GM23338 (cell line): ENCODE measurements around the gene SDR42E2. TPM values are rescaled to one million over a fixed set of nuclear protein-coding genes. Genes with fewer than 3 reads are reported as not detected.

Source experiments
- ATAC-seq: fragments of 200-7000 bp; cut with Tn5 transposase; 3 replicates; pipeline ENCODE4 v1.9.1; 2020
- DNase-seq: peaks from one replicate; pipeline ENCODE4 v3.0.0-alpha.2; 2015; ENCODE audit warnings: low spot score
- H2AFZ ChIP-seq: fragments of 200-600 bp; sonication (generic); 2 replicates; pipeline ENCODE4 v1.8.0; 2016; ENCODE audit warnings: antibody characterized with exemption, mild to moderate bottlenecking, moderate library complexity
- H3F3A ChIP-seq: fragments of 200-600 bp; sonication (generic); replicated peaks from 2 replicates; pipeline ENCODE4 v1.8.0; 2017; ENCODE audit warnings: antibody characterized with exemption, mixed run types, low read depth
- H3K27ac ChIP-seq: fragments of 200-600 bp; sonication (generic); 2 replicates; pipeline ENCODE4 v1.6.1; 2016; ENCODE audit warnings: low read depth
- H3K27me3 ChIP-seq: fragments of 200-600 bp; sonication (generic); 2 replicates; pipeline ENCODE4 v1.8.0; 2016; ENCODE audit warnings: mild to moderate bottlenecking, mixed run types, moderate library complexity; ENCODE audit not compliant: insufficient read depth
- H3K36me3 ChIP-seq: fragments of 200-600 bp; sonication (generic); 2 replicates; pipeline ENCODE4 v1.8.0; 2016; ENCODE audit warnings: mild to moderate bottlenecking; ENCODE audit not compliant: insufficient read depth
- H3K4me1 ChIP-seq: fragments of 200-600 bp; sonication (generic); 2 replicates; pipeline ENCODE4 v1.8.0; 2016; ENCODE audit warnings: mild to moderate bottlenecking, moderate library complexity; ENCODE audit not compliant: insufficient read depth
- H3K4me2 ChIP-seq: fragments of 200-600 bp; sonication (generic); 2 replicates; pipeline ENCODE4 v1.7.1; 2017; ENCODE audit warnings: mixed run types
- H3K4me3 ChIP-seq: fragments of 200-600 bp; sonication (generic); 2 replicates; pipeline ENCODE4 v1.6.1; 2016; ENCODE audit warnings: mixed run types
- H3K79me2 ChIP-seq: fragments of 200-600 bp; sonication (generic); replicated peaks from 2 replicates; pipeline ENCODE4 v1.8.0; 2017; ENCODE audit warnings: mild to moderate bottlenecking; ENCODE audit not compliant: insufficient read depth
- H3K9me2 ChIP-seq: fragments of 200-600 bp; sonication (generic); 2 replicates; pipeline ENCODE4 v1.8.0; 2017; ENCODE audit not compliant: insufficient read depth
- H4K20me1 ChIP-seq: fragments of 200-600 bp; sonication (generic); replicated peaks from 2 replicates; pipeline ENCODE4 v1.8.0; 2017; ENCODE audit warnings: mild to moderate bottlenecking; ENCODE audit not compliant: insufficient read depth
- H3K27ac Mint-ChIP-seq: 2 replicates; pipeline ENCODE4 v1.8.0; 2020; ENCODE audit warnings: inconsistent platforms, mild to moderate bottlenecking, moderate library complexity, mixed read lengths
- H3K27me3 Mint-ChIP-seq: 3 replicates; pipeline ENCODE4 v1.8.0; 2022; ENCODE audit warnings: low read depth, mild to moderate bottlenecking, moderate library complexity, mixed read lengths, inconsistent platforms; ENCODE audit not compliant: insufficient read depth, poor library complexity
- H3K36me3 Mint-ChIP-seq: 3 replicates; pipeline ENCODE4 v1.8.0; 2021; ENCODE audit warnings: low read depth, mild to moderate bottlenecking, inconsistent platforms, moderate library complexity, mixed read lengths
- H3K4me1 Mint-ChIP-seq: 3 replicates; pipeline ENCODE4 v1.8.0; 2020; ENCODE audit warnings: mild to moderate bottlenecking, inconsistent platforms, mixed read lengths
- H3K4me3 Mint-ChIP-seq: 3 replicates; pipeline ENCODE4 v1.8.0; 2021; ENCODE audit warnings: moderate library complexity, mild to moderate bottlenecking, inconsistent platforms, mixed read lengths
- H3K9me3 Mint-ChIP-seq: 3 replicates; pipeline ENCODE4 v1.8.0; 2020; ENCODE audit warnings: moderate library complexity, mild to moderate bottlenecking, inconsistent platforms, mixed read lengths
- CREB1 ChIP-seq: fragments of 250-450 bp; sonication (Bioruptor Pico); IDR thresholded peaks from 2 replicates; pipeline ENCODE4 v1.5.0; 2020; ENCODE audit warnings: low read depth, mild to moderate bottlenecking, moderate library complexity
- CTCF ChIP-seq, 2 experiments: fragments of 200-600 bp in 1 of 2; sonication (generic) in 1 of 2; conservative IDR thresholded peaks; 2 replicates each; pipeline versions ENCODE4 v1.5.1 to v1.6.1; 2016 to 2017; ENCODE audit warnings: antibody characterized with exemption in 2 of 2, low read depth in 2 of 2, mild to moderate bottlenecking in 2 of 2, moderate library complexity in 1 of 2
- ETS1 ChIP-seq: IDR thresholded peaks from 2 replicates; pipeline ENCODE4 v1.6.1; 2016; ENCODE audit warnings: antibody characterized with exemption
- EZH2 ChIP-seq: fragments of 200-600 bp; sonication (generic); IDR thresholded peaks from one replicate; pipeline ENCODE4 v1.8.0; 2017; ENCODE audit warnings: antibody characterized with exemption, mild to moderate bottlenecking, low read depth; ENCODE audit not compliant: unreplicated experiment
- EZH2phosphoT487 ChIP-seq: fragments of 200-600 bp; sonication (generic); IDR thresholded peaks from one replicate; pipeline ENCODE4 v1.8.1; 2018; ENCODE audit warnings: antibody characterized with exemption; ENCODE audit not compliant: unreplicated experiment
- JUNB ChIP-seq: IDR thresholded peaks from one replicate; pipeline ENCODE4 v1.6.1; 2016; ENCODE audit warnings: antibody characterized with exemption; ENCODE audit not compliant: unreplicated experiment
- NANOG ChIP-seq: IDR thresholded peaks from 2 replicates; pipeline ENCODE4 v1.6.1; 2016; ENCODE audit warnings: antibody characterized with exemption, borderline replicate concordance
- POLR2AphosphoS5 ChIP-seq: IDR thresholded peaks from 2 replicates; pipeline ENCODE4 v1.6.1; 2016; ENCODE audit warnings: antibody characterized with exemption, low read depth
- STAT1 ChIP-seq: IDR thresholded peaks from one replicate; pipeline ENCODE4 v1.6.1; 2016; ENCODE audit warnings: antibody characterized with exemption; ENCODE audit not compliant: unreplicated experiment
- ZNF114 ChIP-seq: fragments of 250-450 bp; sonication (Bioruptor Pico); IDR thresholded peaks from 2 replicates; pipeline ENCODE4 v1.5.0; 2020; ENCODE audit warnings: mild to moderate bottlenecking, moderate library complexity
- ZNF331 ChIP-seq: fragments of 250-450 bp; sonication (Bioruptor Pico); IDR thresholded peaks from 2 replicates; pipeline ENCODE4 v1.5.0; 2020; ENCODE audit warnings: low read depth, mild to moderate bottlenecking, moderate library complexity
- ZNF462 ChIP-seq: fragments of 250-450 bp; sonication (Bioruptor Pico); IDR thresholded peaks from 2 replicates; pipeline ENCODE4 v1.5.0; 2020; ENCODE audit warnings: mild to moderate bottlenecking, moderate library complexity
- polyA plus RNA-seq: library from polyadenylated mRNA; unstranded; fragments of >200 nt; fragmentation: Nextera tagmentation; extraction: Ambion mirVana; gene quantifications from 2 replicates; pipeline ENCODE4 v1.2.1, GENCODE V29; 2016
- total RNA-seq: library from RNA; depleted of rRNA; stranded (reverse); fragments of >200 nt; shearing (Covaris generic); gene quantifications from 2 replicates; pipeline ENCODE4 v1.2.3, GENCODE V29; 2014
- TF ChIP-seq, protein P1 (sequence below): IDR thresholded peaks from one replicate; pipeline ENCODE4 v1.6.1; 2018; ENCODE audit warnings: antibody characterized with exemption; ENCODE audit not compliant: unreplicated experiment

SDR42E2 gene
- total and polyA plus RNA-seq, 2 experiments from 2014 or later, result 0.15 TPM; not detected in 1

DNA sequence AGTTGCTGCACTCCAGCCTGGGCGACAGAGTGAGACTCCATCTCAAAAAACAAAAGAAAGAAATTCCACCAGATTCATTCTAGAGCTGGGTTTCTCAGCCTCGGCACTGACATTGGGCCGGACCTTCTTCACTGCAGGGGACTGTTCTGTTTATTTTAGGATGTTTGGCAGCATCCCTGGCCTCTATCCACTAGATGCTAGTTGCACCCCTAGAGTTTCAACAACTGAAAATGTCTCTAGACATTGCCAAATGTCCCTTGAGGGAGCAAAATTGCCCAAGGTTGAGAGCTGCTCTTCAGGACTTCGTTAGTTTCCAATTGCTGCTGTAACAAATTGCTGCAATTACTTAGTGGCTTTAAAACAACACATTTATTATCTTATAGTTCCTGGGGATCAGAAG is 50.9 kb downstream of the SDR42E2 start:
- Mint-ChIP-seq H3K36me3 (peaks cover 47% of the 10 kb centered on the region), H3K9me3 (peaks cover 4% of the 10 kb centered on the region; the same call in 1 of the 3 replicates), H3K4me1 (no peaks in the 10 kb centered on the region; the same call in 2 of the 3 replicates), H3K27ac (no peak overlapping the region), H3K4me3 (no peak overlapping the region), H3K27me3 (peaks cover 14% of the 10 kb centered on the region)
- DNase-seq (no peak), ATAC-seq (no peak)
- peak overlapping the region; percentile 63; the same call in 1 of the 2 replicates for H3K27ac ChIP-seq
- H3K4me2 ChIP-seq, result no peak overlapping the region
- 0 out of 2 replicates have a peak, but pooled peaks cover 6% of the 10 kb centered on the region for H4K20me1 ChIP-seq
- no peak overlapping the region for H2AFZ ChIP-seq
- H3K9me2 ChIP-seq, result no peaks in the 10 kb centered on the region
- no peaks in the 10 kb centered on the region for H3K36me3 ChIP-seq
- H3K79me2 ChIP-seq, result peaks cover 71% of the 10 kb centered on the region
- peaks cover 7% of the 10 kb centered on the region; the same call in 1 of the 2 replicates for H3K4me1 ChIP-seq
- no peak overlapping the region for H3K4me3 ChIP-seq
- H3F3A ChIP-seq, result no peaks in the 10 kb centered on the region
- TF ChIP-seq EZH2 (no peak), CTCF (conservative IDR thresholded peaks at IDR 0.05; ENCODE audit: low read depth in 2 of 2) (no peak), EZH2phosphoT487 (no peak), CREB1 (CRISPR knock-in tag) (no peak), ZNF331 (no peak), JUNB (no peak), ZNF462 (CRISPR knock-in tag) (no peak), STAT1 (no peak), POLR2AphosphoS5 (no peak), NANOG (no peak), ETS1 (no peak), ZNF114 (CRISPR knock-in tag) (no peak)
- TF ChIP-seq, protein P1, sequence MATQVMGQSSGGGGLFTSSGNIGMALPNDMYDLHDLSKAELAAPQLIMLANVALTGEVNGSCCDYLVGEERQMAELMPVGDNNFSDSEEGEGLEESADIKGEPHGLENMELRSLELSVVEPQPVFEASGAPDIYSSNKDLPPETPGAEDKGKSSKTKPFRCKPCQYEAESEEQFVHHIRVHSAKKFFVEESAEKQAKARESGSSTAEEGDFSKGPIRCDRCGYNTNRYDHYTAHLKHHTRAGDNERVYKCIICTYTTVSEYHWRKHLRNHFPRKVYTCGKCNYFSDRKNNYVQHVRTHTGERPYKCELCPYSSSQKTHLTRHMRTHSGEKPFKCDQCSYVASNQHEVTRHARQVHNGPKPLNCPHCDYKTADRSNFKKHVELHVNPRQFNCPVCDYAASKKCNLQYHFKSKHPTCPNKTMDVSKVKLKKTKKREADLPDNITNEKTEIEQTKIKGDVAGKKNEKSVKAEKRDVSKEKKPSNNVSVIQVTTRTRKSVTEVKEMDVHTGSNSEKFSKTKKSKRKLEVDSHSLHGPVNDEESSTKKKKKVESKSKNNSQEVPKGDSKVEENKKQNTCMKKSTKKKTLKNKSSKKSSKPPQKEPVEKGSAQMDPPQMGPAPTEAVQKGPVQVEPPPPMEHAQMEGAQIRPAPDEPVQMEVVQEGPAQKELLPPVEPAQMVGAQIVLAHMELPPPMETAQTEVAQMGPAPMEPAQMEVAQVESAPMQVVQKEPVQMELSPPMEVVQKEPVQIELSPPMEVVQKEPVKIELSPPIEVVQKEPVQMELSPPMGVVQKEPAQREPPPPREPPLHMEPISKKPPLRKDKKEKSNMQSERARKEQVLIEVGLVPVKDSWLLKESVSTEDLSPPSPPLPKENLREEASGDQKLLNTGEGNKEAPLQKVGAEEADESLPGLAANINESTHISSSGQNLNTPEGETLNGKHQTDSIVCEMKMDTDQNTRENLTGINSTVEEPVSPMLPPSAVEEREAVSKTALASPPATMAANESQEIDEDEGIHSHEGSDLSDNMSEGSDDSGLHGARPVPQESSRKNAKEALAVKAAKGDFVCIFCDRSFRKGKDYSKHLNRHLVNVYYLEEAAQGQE, result no peak
- no peaks in the 10 kb centered on the region for H3K27me3 ChIP-seq
